Putamen (tissue), 1 donor: Measurements from ENCODE around the gene TMEM128.
"Not testable (repeated sequence)": the region's sequence is repeated elsewhere in the genome, so short reads cannot be mapped to it uniquely, and the experiment has no call there.

Experiments used
- DNase-seq: peaks from one replicate; pipeline ENCODE4 v3.0.0-alpha.2; 2016; ENCODE audit warnings: low spot score

Gene TMEM128

GRCh38 chr4:4248029-4248884 is at the start of gene TMEM128:
Gene TMEM128 (minus strand): TSS chr4:4248223. CDS start chr4:4248202, 21 bp downstream.
- DNase-seq = peak; percentile 95

GRCh38 chr4:4296283-4296846 is 48.3 kb upstream of the TMEM128 start:
- DNase-seq = no peak

DNA sequence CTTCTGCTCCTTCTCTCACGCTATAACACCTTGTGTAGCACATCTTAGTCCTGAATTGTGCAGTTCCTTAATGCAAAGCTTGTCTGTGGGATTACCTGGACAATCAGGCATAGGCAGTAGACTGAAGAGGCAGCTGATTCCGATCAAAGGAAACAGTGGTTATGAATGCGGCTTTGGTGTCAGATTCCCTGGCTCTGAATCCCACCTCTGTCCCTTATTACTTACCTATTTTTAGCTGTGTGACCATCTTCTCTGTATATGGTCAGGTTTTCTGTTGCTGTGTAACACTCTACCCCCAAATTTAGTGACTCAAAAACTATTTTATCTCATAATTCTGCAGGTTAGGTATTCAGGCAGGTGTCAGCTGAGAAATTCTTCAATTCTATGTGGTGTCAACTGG is 45.3 kb upstream of the TMEM128 start:
- no peak for DNase-seq

DNA sequence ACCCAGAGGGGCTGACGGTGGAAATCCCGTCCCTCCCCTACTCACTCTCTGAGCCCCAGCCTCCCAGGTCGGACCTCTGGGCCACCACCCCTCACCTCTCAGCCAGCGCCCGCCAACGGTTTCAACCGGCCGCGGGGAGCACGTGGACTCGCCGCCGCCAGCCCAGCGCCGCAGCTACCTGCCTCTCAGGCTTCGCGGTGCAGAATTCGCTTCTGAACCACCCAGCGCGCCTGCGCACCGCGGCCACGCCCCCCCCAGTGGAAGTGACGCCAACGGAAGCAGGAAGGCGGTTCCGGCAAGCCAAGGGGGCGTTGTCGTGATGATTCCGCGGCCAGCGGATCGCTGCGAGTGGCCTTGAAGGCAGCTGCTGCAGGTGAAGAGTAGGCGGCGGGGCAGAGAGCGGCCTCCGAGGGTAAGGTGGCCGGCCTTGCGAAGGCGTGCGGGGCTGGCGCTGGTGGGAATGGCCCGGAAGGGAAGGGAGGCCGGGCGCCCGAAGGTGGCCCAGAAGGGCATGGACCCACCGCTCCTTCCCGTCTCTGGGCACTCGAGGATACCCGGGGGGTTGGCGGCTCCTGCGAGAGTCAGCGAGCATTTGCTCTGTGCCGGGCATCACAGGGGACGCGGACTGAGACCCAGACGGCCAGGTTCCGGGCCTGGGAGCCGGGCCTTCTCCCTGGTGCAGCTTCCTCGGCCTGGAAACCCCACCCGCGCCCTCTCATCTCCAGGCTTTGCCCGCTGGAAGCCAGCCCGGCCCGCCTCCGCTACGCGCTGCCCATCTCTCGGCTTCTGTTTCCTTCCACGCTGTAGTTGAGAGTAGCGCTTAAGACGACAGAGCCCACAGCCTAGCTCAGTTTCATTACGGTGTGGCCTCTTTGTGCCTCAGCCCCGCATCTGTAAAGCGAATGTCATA is 42.2 kb upstream of the TMEM128 start, which contains the start of the genes LYAR and ZBTB49:
Gene LYAR, minus strand, starts transcription at position 214 of the 910 bp plus-strand sequence. CDS start 6,412 bp downstream, outside the sequence.
Gene ZBTB49, plus strand, starts transcription at position 311 of the 910 bp plus-strand sequence. CDS start 9,695 bp downstream, outside the sequence.
- DNase-seq = peak; percentile 89

DNA sequence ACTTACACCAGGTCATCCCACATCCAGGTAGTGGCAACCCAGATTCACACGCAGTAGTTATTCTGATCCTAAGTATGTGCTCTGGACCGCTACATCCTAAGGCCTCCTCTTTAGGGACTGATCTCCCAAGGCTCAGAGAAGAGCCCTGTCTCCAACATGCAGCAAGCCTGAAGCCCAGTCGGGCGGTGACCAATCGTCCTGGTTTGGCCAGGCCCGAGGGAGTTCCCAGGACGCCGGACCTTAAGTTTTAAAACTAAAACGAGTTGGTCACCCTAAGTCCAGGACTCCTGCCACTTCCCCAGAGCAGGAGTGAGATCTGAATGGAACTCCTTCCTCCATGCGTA is 41.5 kb upstream of the TMEM128 start:
- no peak for DNase-seq

- no peak for DNase-seq
These were observed 41.0 kb upstream of the TMEM128 start for GRCh38 chr4:4289055-4289454.

DNA sequence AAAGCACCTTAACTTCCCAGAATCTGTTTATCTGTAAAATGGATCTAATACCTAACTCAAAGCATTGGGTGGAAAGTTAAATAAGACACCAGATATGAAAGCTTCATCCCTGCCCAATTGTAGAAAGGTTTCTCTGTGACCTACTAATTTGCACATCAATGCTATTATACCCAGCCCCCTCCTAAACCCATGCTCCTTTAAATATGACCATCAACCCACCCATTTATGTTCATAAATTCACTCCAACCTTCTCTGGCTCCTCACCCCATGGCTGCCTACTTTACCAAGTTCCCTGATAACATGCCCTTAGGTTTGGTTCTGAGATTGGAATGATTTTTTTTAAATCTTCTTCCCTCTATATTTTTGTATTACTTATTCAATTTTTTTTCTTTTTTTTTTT is 40.1 kb upstream of the TMEM128 start:
- no peak for DNase-seq

- no peak for DNase-seq
These were observed 37.0 kb upstream of the TMEM128 start for GRCh38 chr4:4284827-4285618.

DNA sequence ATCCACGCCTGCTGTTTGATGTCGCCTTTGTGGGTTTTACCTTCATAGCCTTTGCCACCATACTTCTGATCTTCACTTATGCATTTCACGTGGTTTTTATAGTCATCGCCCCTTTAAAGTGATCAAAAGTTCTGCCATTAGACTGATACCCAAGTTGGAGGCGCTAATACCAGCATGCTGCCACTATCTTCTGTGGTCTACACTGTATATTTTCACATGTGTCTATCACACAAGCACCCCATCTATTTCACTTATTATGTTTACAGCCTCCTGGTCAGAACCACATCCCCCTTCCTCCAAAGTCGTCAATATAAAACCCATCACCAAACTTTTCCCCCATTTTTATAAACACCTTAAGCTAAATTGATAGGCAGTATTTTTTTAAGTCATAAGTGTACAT is 33.8 kb upstream of the TMEM128 start:
- DNase-seq = no peak

DNA sequence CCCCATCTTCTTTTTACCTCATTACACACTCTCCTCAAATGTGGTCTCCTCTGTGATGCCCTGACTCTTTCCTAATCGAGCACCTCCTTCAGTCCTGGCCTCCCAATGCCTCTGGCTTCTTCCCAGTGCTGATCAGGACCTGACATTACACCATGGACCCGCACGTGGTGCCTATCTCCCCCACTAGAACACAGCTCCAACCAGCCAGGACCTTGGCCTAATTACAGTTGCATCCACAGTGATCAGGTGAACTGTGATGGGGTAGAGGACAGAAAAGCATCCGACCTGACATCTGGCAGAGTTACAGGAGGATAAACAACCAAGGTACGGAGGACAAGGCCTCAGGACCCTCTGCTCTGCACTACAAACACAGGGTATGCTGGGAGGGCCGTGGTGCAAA is 29.5 kb upstream of the TMEM128 start:
- DNase-seq = no peak

- DNase-seq = no peak
These were observed 26.2 kb upstream of the TMEM128 start for GRCh38 chr4:4274226-4274625.

DNA sequence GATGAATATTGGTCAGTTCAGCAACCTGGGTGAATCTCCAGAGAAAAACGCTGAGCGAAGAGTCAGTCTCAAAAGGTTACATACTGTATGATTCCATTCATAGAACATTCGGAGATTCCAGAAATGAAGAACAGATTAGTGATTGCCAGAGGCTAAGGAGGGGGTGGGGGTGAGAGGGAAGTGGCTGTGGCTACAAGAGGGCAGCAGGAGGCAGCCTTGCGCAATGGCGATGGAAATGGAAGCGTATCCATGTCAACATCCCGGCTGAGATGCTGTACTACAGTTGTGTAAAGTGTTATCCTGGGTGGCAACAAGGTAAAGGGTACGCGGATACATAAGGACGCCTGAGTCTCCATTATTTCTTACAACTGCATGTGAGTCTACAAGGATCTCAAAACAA is 23.9 kb upstream of the TMEM128 start:
- no peak for DNase-seq

DNA sequence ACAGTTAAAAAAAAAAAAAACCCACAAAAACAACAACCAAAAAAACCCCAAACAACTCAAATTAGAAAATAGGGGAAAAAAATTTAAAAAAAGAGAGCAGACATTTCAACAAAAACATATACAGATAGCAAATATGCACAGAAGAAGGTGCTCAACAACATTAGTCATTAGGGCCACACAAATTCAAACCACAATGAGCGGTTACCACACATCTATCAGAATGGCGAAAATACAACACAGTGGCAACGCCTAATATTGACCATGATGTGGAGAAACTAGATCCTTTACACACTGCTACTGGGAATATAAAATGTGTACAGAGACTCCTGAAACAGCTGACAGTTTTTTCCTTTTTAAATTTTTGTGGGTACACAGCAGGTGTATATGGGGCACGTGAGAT is 22.5 kb upstream of the TMEM128 start:
- DNase-seq = no peak

- DNase-seq = no peak
These were observed 21.8 kb upstream of the TMEM128 start for GRCh38 chr4:4269856-4270255.

DNA sequence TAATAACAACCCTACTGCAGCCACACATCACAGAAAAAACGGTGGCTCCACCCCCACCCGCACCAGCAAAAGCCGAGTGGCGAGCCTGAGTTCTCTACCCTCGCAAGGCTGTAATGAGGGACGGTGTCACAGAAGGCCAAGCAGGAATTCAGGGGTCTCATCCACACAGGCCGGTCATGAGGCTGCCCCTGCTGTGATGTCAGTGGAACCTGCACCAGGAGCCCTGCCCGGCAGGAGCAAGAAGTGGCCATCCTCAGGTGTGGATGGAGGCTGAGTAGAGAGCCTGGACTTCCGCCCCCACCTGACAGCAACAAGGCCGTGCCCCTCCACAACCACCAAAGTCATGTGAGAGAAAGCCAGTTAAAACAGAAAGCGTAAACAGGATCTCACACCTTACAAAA is 21.3 kb upstream of the TMEM128 start:
- DNase-seq = no peak

GRCh38 chr4:4268776-4269175 is 20.8 kb upstream of the TMEM128 start:
- no peak for DNase-seq

- DNase-seq = no peak
These were observed 20.0 kb upstream of the TMEM128 start for GRCh38 chr4:4267981-4268380.

- no peak for DNase-seq
These were observed 12.2 kb upstream of the TMEM128 start for GRCh38 chr4:4260185-4260751.

- DNase-seq = no peak
These were observed 11.6 kb upstream of the TMEM128 start for GRCh38 chr4:4259484-4260100.

DNA sequence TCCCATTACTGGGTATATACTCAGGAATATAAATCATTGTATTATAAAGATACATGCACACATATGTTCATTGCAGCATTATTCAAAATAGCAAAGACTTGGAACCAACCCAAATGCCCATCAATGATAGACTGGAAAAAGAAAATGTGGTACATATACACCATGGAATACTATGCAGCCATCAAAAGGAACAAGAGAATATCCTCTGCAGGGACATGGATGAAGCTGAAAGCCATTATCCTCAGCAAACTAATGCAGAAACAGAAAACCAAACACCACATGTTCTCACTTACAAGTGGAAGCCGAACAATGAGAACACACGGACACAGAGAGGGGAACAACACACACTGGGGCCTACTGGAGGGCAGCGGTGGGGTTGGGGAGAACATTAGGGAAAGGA is 9.7 kb upstream of the TMEM128 start:
- not testable (repeated sequence) for DNase-seq

- DNase-seq = peak; percentile 26
These were observed 8.8 kb upstream of the TMEM128 start for GRCh38 chr4:4256799-4257198.
